Measurements from ENCODE around the gene YPEL2. TPM values are rescaled to one million over a fixed set of nuclear protein-coding genes. Genes with fewer than 3 reads are reported as not detected.

YPEL2 gene
- total and polyA plus RNA-seq, 2 of the 13 experiments (the other 11 are each of a cell fraction or from before 2014, with no cell fraction given) = 8.5 to 21.1 TPM

DNA sequence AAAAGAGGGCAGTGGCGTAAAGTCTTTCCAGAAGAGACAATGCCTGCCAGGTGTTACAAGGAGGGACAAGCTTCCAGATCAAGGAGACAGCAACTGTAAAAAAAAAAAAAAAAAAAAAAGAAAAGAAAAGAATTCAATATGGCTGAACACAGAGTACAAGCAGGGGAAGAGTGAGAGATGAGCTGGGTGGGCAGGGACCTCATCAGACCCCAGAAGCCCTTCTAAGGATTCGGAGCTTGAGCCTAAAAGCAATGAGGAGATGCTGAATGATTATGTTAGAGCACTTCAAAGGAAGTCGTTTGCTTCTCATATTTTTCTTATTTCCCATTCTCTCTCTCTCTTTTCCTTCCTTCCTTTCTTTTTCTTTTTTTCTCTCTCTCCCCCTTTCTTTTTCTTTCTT lies 103.0 kb downstream of the YPEL2 start:
- 44% methylated on average over 3 of the region's 3 CpGs for WGBS (ENCODE audit: low lambda C conversion rate)
- ChIA-PET CTCF (ENCODE audit: low intra/inter-chr PET ratio, low total read pairs) (interaction anchor here (1.7 kb wide), 1 partner anchor 124 kb away, joined by 6 read pairs; no protein-coding TSS in a partner anchor), POLR2A (no interaction called here)
- Histone ChIP-seq H3K79me2 (ENCODE audit: insufficient read depth, low read length) (no peaks in the 10 kb centered on the region), H3K9me3 (ENCODE audit: low read length) (0 out of 2 replicates have a peak, but pooled peaks cover 5% of the 10 kb centered on the region), H3K27ac (ENCODE audit: extremely low read length, insufficient read depth, low read length) (no peak overlapping the region), H3K4me3 (replicated peaks in 1 of 3; ENCODE audit: insufficient read depth in 1 of 3, low read depth in 2 of 3, low read length in 3 of 3) (no peak overlapping the region), H3K4me1 (ENCODE audit: insufficient read depth, low read length) (peaks cover 76% of the 10 kb centered on the region), H2AFZ (ENCODE audit: low read length) (no peak overlapping the region), H4K20me1 (ENCODE audit: insufficient read depth, low read length) (no peaks in the 10 kb centered on the region), H3K27me3 (ENCODE audit: control insufficient read depth in 1 of 2, insufficient read depth in 2 of 2, low read length in 2 of 2) (no peaks in the 10 kb centered on the region; a peak in 1 of 5 replicates), H3K36me3 (replicated peaks in 1 of 2; ENCODE audit: control insufficient read depth in 1 of 2, insufficient read depth in 2 of 2, low read length in 2 of 2) (no peaks in the 10 kb centered on the region), H3K9ac (ENCODE audit: insufficient read depth, low read depth, low read length) (no peak overlapping the region), H3K4me2 (ENCODE audit: low read depth, low read length) (no peak overlapping the region)
- intact Hi-C loops (cut with micrococcal nuclease; ENCODE audit: unreplicated experiment) (no loop called here), in situ Hi-C loops (cut with HindIII; ENCODE audit: extremely low pct_ligation_motif_present, low pct_unique_long_range_greater_than_20kb) (no loop called here)
- no peak for ATAC-seq
- FAIRE-seq = no peak
- DNase-seq (ENCODE audit: low spot score) = no peak
- no TSS peak for BruUV-seq (replicated peaks)
- peak; percentile 67 for TF ChIP-seq HNRNPK (IDR thresholded peaks at IDR 0.05; ENCODE audit: low read depth, low read length, poor library complexity, severe bottlenecking)
- TF ChIP-seq U2AF2 (IDR thresholded peaks at IDR 0.05; ENCODE audit: low read depth, low read length) = peak; percentile 91
- no peak for TF ChIP-seq ZNF790 (CRISPR knock-in tag; IDR thresholded peaks at IDR 0.05; ENCODE audit: borderline replicate concordance)

DNA sequence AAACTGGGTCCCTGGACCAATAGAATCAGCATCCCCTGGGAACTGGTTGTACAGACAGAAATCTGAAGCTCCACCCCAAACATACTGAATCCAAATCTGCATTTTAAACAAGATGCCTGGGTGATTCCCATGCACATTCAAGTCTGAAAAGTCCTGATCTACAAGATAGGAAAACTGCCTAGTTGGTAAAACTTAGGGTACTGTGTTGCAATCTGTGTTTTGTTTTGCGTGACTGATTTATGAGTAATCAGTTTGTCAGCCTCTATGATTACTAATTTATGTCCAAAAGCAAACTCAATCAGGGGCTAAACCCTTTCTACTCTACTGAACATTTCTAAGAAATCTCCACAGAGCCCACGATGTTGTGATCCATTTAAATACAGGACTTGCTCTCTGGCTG lies 103.8 kb downstream of the YPEL2 start:
- peak overlapping the region; percentile 25; the same call in 1 of the 2 replicates for H3K4me2 ChIP-seq (ENCODE audit: low read depth, low read length)
- H3K4me1 ChIP-seq (ENCODE audit: insufficient read depth, low read length) = peaks cover 71% of the 10 kb centered on the region
- POLR2A ChIA-PET = interaction anchor here (1.0 kb wide), 1 partner anchor 102 kb away, joined by 3 read pairs; no protein-coding TSS in a partner anchor
- 3% methylated on average over 2 of the region's 2 CpGs for WGBS (ENCODE audit: low lambda C conversion rate)
- in situ Hi-C loops (cut with HindIII; ENCODE audit: extremely low pct_ligation_motif_present, low pct_unique_long_range_greater_than_20kb) (loop anchor here (5.0 kb wide), 1 partner anchor 108 kb away; no protein-coding TSS in a partner anchor), intact Hi-C loops (cut with micrococcal nuclease; ENCODE audit: unreplicated experiment) (loop anchor here (1.0 kb wide), 2 partner anchors 106 to 124 kb away; no protein-coding TSS in a partner anchor)
- H4K20me1 ChIP-seq (ENCODE audit: insufficient read depth, low read length) = no peaks in the 10 kb centered on the region
- no peak overlapping the region for H3K4me3 ChIP-seq (replicated peaks in 1 of 3; ENCODE audit: insufficient read depth in 1 of 3, low read depth in 2 of 3, low read length in 3 of 3)
- peak; percentile 51 for TF ChIP-seq MAFF (IDR thresholded peaks at IDR 0.05; ENCODE audit: low read depth, low read length)
- TF ChIP-seq CEBPB (IDR thresholded peaks at IDR 0.05; ENCODE audit: borderline replicate concordance, low read depth, low read length) = peak; percentile 65; the same call in 1 of the 2 replicates
- TF ChIP-seq ATF4 (CRISPR knock-in tag; IDR thresholded peaks at IDR 0.05) = peak in 1 of 2 experiments; percentile 47; a peak in 2 of 4 replicates
- TF ChIP-seq MBD4 (IDR thresholded peaks at IDR 0.05; ENCODE audit: borderline replicate concordance, low read length) = no peak
- peak; percentile 13; the same call in 1 of the 2 replicates for TF ChIP-seq FOSL2 (CRISPR knock-in tag; IDR thresholded peaks at IDR 0.05)
- no peak for TF ChIP-seq HOMEZ (CRISPR knock-in tag; IDR thresholded peaks at IDR 0.05; ENCODE audit: low read depth)
- TF ChIP-seq MAFK (conservative IDR thresholded peaks at IDR 0.05 in 1 of 2, IDR thresholded peaks at IDR 0.05 in 1 of 2; ENCODE audit: low read length in 2 of 2) = peak; percentile 37 to 41; a peak in 3 of 4 replicates
- H3K36me3 ChIP-seq (replicated peaks in 1 of 2; ENCODE audit: control insufficient read depth in 1 of 2, insufficient read depth in 2 of 2, low read length in 2 of 2) = no peaks in the 10 kb centered on the region
- CTCF ChIA-PET (ENCODE audit: low intra/inter-chr PET ratio, low total read pairs) = interaction anchor here (0.6 to 1.7 kb wide), 4 partner anchors 102 to 125 kb away, joined by 3 to 9 read pairs (median 4); no protein-coding TSS in a partner anchor
- H3K27ac ChIP-seq (ENCODE audit: extremely low read length, insufficient read depth, low read length) = no peak overlapping the region
- 0 out of 2 replicates have a peak, but pooled peaks cover 5% of the 10 kb centered on the region for H3K9me3 ChIP-seq (ENCODE audit: low read length)
- no peak overlapping the region for H3K9ac ChIP-seq (ENCODE audit: insufficient read depth, low read depth, low read length)
- H3K27me3 ChIP-seq (ENCODE audit: control insufficient read depth in 1 of 2, insufficient read depth in 2 of 2, low read length in 2 of 2) = no peaks in the 10 kb centered on the region; a peak in 1 of 5 replicates
- peak overlapping the region; percentile 6 for H2AFZ ChIP-seq (ENCODE audit: low read length)
- no peaks in the 10 kb centered on the region for H3K79me2 ChIP-seq (ENCODE audit: insufficient read depth, low read length)
- FAIRE-seq (no peak), DNase-seq (ENCODE audit: low spot score) (no peak), ATAC-seq (no peak)
- BruUV-seq (replicated peaks) = no TSS peak
